ENCODE results near the gene TMEM256. TPM values are rescaled to one million over a fixed set of nuclear protein-coding genes. Genes with fewer than 3 reads are reported as not detected.

The TMEM256 gene
- total RNA-seq, 1 donor = 43.7 TPM

DNA sequence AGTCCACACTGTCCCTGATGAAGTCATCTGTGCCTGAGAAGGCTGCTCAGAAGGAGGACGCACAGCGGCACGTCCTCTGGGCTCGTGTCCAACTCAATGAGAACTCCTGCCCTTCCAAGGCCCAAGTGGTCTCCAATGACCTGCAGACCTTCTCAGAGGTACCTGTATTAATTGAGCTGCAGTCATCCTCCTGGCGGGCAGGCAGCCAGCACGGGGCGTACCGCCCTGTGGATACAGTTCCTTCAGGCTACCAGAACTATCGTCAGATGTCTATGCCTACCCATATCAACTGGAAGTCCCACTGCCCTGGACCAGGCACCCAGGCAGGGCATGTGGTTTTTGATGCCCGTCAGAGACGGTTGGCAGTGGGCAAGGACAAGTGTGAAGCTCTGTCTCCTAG lies 28.4 kb upstream of the TMEM256 start:
- TF ChIP-seq, protein P1, sequence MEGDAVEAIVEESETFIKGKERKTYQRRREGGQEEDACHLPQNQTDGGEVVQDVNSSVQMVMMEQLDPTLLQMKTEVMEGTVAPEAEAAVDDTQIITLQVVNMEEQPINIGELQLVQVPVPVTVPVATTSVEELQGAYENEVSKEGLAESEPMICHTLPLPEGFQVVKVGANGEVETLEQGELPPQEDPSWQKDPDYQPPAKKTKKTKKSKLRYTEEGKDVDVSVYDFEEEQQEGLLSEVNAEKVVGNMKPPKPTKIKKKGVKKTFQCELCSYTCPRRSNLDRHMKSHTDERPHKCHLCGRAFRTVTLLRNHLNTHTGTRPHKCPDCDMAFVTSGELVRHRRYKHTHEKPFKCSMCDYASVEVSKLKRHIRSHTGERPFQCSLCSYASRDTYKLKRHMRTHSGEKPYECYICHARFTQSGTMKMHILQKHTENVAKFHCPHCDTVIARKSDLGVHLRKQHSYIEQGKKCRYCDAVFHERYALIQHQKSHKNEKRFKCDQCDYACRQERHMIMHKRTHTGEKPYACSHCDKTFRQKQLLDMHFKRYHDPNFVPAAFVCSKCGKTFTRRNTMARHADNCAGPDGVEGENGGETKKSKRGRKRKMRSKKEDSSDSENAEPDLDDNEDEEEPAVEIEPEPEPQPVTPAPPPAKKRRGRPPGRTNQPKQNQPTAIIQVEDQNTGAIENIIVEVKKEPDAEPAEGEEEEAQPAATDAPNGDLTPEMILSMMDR (IDR thresholded peaks at IDR 0.05; ENCODE audit: insufficient read depth, low read length) = no peak
- no peak overlapping the region for H3K4me3 ChIP-seq (ENCODE audit: low read depth, low read length)
- no peak for DNase-seq (ENCODE audit: low read depth)

DNA sequence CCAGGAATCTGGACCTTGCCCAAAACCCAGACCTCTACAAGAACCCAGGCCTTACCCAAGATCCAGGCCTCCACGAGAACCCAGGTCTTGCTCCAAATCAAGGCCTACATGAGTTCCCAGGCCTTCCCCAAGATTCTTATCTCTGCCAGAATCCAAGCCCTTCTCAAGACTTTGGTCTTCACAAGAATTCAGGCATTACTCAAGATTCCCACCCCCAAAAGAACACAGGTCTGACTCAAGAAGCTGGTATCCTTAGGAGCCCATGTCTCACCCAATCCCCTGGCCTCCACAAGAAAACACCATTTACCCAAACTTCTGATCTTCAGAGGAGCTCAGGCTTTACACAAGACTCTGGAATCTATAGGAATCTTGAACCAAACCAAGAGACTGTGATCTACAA lies 27.3 kb upstream of the TMEM256 start:
- H3K4me3 ChIP-seq (ENCODE audit: low read depth, low read length) = no peak overlapping the region
- TF ChIP-seq, protein P1 (IDR thresholded peaks at IDR 0.05; ENCODE audit: insufficient read depth, low read length) = no peak
- DNase-seq (ENCODE audit: low read depth) = no peak

DNA sequence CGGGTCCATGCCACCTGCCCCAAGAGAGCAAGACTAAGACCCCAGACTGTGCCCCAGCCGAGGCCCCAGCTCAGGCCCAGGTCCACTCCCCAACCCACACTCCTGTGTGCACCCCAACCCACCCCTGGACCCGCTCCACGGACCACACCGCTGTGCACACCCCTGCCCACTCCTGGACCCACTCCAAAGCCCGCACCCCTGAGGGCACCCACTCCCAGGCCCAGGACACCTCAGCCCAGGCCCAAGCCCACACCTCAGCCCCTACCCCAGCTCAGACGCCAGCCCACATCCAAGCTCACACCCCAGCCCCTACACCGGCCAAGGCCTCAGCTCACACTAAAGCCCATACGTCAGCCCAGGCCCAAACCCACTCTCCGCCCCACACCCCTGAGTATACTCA lies 25.8 kb upstream of the TMEM256 start:
- no peak for DNase-seq (ENCODE audit: low read depth)
- no peak overlapping the region for H3K4me3 ChIP-seq (ENCODE audit: low read depth, low read length)
- TF ChIP-seq, protein P1 (IDR thresholded peaks at IDR 0.05; ENCODE audit: insufficient read depth, low read length) = no peak

DNA sequence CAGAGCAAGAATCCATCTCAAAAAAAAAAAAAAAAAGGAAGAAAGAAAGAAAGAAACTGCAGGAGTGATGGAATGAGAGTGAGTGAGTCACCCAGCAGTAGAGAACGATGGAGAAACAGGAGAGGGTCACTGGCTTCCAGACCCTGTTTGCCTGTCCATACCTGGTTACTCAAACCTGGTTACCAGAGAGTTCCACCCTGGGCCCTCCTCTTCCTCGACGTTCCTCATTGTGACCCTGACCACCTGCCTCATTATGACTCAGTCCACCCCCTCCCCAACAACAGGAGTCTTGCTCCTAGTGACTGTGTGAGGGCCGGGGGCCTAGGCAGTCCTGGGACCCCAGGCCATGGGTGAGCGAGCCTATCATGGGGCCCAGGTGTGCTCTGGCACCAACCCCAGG lies 24.7 kb upstream of the TMEM256 start, which contains the start of gene SPEM3:
TSS of gene SPEM3 (plus strand) at position 301 of the 400 bp plus-strand sequence. CDS start at position 347, 46 bp downstream.
- H3K4me3 ChIP-seq (ENCODE audit: low read depth, low read length) = no peak within 1 kb of the TSS
- TF ChIP-seq, protein P1 (IDR thresholded peaks at IDR 0.05; ENCODE audit: insufficient read depth, low read length) = no peak
- DNase-seq (ENCODE audit: low read depth) = no peak

DNA sequence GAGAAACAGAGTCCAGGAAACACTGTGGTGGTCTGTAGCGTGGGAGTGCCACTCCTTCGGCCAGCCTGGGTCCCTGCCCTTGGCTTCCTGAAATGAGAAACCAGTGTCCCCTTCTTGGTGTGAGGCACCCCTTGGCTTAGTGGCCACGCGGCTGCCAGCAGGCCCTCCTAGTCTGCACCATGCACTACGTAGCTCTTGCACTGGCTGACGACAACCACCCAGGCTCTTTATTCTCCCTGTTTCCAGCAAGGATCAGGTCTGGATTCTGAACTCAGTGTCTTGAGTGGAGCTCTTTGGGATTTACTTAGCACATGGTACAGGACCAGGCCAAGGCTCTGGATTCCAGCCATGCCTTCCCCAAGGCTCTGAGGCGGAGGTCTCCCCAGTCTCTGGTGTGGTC lies 23.7 kb upstream of the TMEM256 start:
- H3K4me3 ChIP-seq (ENCODE audit: low read depth, low read length) = no peak overlapping the region
- TF ChIP-seq, protein P1 (IDR thresholded peaks at IDR 0.05; ENCODE audit: insufficient read depth, low read length) = no peak
- DNase-seq (ENCODE audit: low read depth) = no peak

DNA sequence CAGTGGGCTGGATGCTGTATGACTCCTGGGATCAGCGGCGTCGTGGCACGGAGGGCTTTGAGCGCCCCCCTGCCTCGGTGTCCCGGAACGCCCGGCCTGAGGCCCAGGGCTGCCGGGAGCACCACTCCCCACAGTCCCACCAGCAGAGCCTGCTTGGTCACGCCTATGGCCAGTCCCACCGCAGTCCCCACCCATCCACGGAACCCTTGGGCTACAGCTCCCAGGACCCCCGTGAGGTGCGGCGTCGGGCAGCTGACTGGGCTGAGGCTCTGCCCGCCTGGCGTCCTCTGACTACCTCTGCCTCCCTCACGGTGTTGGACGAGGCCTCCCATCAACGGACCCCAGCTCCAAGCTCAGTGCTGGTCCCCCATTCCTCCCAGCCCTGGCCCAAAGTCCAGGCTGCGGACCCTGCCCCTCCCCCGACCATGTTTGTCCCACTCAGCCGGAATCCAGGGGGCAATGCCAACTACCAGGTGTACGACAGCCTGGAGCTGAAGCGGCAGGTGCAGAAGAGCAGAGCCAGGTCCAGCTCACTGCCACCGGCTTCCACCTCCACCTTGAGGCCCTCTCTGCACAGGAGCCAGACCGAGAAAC lies 23.1 kb upstream of the TMEM256 start:
- H3K4me3 ChIP-seq (ENCODE audit: low read depth, low read length) = no peak overlapping the region
- TF ChIP-seq, protein P1 (IDR thresholded peaks at IDR 0.05; ENCODE audit: insufficient read depth, low read length) = no peak
- no peak for DNase-seq (ENCODE audit: low read depth)

All from fibroblast of the aortic adventitia (primary cell).